WTC11 (cell line): ENCODE results near the gene C16orf74. TPM values are rescaled to one million over a fixed set of nuclear protein-coding genes. Genes with fewer than 3 reads are reported as not detected.

ENCODE experiments used
- ATAC-seq: fragments of 200-7000 bp; cut with Tn5 transposase; 2 replicates; pipeline ENCODE4 v1.10.0; 2021; ENCODE audit warnings: mild to moderate bottlenecking, moderate library complexity
- CTCF ChIA-PET: fragments of 300-600 bp; sonication (Branson Sonifier 250); formaldehyde crosslinking; loops from one replicate; lab custom pipeline; 2021; ENCODE audit warnings: antibody characterized with exemption; lab: Charles Lee
- POLR2A ChIA-PET: fragments of 350-600 bp; sonication (Branson Sonifier 250); formaldehyde crosslinking; loops from one replicate; lab custom pipeline; 2021; ENCODE audit warnings: antibody characterized with exemption; lab: Charles Lee
- DNase-seq: peaks from one replicate; pipeline ENCODE4 v3.0.0; 2021; ENCODE audit warnings: low spot score
- H3K27ac Mint-ChIP-seq: 2 replicates; pipeline ENCODE4 v1.8.0; 2021; ENCODE audit warnings: mixed read lengths
- H3K27me3 Mint-ChIP-seq: 2 replicates; pipeline ENCODE4 v1.8.0; 2021; ENCODE audit warnings: low read depth, mild to moderate bottlenecking, moderate library complexity, mixed read lengths
- H3K36me3 Mint-ChIP-seq: 2 replicates; pipeline ENCODE4 v1.8.0; 2021; ENCODE audit warnings: mixed read lengths
- H3K4me1 Mint-ChIP-seq: 2 replicates; pipeline ENCODE4 v1.8.0; 2022; ENCODE audit warnings: mixed read lengths
- H3K4me3 Mint-ChIP-seq: 2 replicates; pipeline ENCODE4 v1.8.0; 2021; ENCODE audit warnings: mild to moderate bottlenecking, moderate library complexity, mixed read lengths
- H3K9me3 Mint-ChIP-seq: 2 replicates; pipeline ENCODE4 v1.8.0; 2021; ENCODE audit warnings: mixed read lengths
- ATF1 ChIP-seq: sonication (generic); formaldehyde crosslinking; IDR thresholded peaks from 2 replicates; pipeline ENCODE4 v1.8.1; 2023; ENCODE audit warnings: mild to moderate bottlenecking, moderate library complexity, missing genetic modification reagents
- E2F1 ChIP-seq: sonication (generic); formaldehyde crosslinking; IDR thresholded peaks from 2 replicates; pipeline ENCODE4 v1.8.0; 2022; ENCODE audit warnings: mild to moderate bottlenecking, missing genetic modification reagents
- E2F4 ChIP-seq: sonication (generic); formaldehyde crosslinking; IDR thresholded peaks from 2 replicates; pipeline ENCODE4 v1.8.1; 2022; ENCODE audit warnings: low read depth, mild to moderate bottlenecking, moderate library complexity, missing genetic modification reagents, borderline replicate concordance
- FOXK1 ChIP-seq: sonication (generic); formaldehyde crosslinking; IDR thresholded peaks from 2 replicates; pipeline ENCODE4 v1.8.0; 2022; ENCODE audit warnings: mild to moderate bottlenecking, moderate library complexity, missing genetic modification reagents
- GRHL2 ChIP-seq: fragments of 250-450 bp; sonication (Bioruptor Pico); IDR thresholded peaks from 2 replicates; pipeline ENCODE4 v1.8.0; 2022; ENCODE audit warnings: mild to moderate bottlenecking, moderate library complexity; ENCODE audit not compliant: insufficient replicate concordance, severe bottlenecking
- HMGXB4 ChIP-seq: sonication (generic); formaldehyde crosslinking; IDR thresholded peaks from 2 replicates; pipeline ENCODE4 v1.8.1; 2023; ENCODE audit warnings: mild to moderate bottlenecking, moderate library complexity, missing genetic modification reagents
- MAX ChIP-seq: sonication (generic); formaldehyde crosslinking; IDR thresholded peaks from 2 replicates; pipeline ENCODE4 v1.8.0; 2022; ENCODE audit warnings: mild to moderate bottlenecking, missing genetic modification reagents
- MYBL2 ChIP-seq: sonication (generic); formaldehyde crosslinking; IDR thresholded peaks from 2 replicates; pipeline ENCODE4 v1.8.1; 2023; ENCODE audit warnings: mild to moderate bottlenecking, moderate library complexity, missing genetic modification reagents
- NFATC4 ChIP-seq: fragments of 250-450 bp; sonication (Bioruptor Pico); IDR thresholded peaks from 2 replicates; pipeline ENCODE4 v1.9.0; 2021; ENCODE audit warnings: mild to moderate bottlenecking
- NFE2L1 ChIP-seq: sonication (generic); formaldehyde crosslinking; IDR thresholded peaks from 2 replicates; pipeline ENCODE4 v1.8.1; 2023; ENCODE audit warnings: missing genetic modification reagents
- NFYB ChIP-seq: sonication (generic); formaldehyde crosslinking; conservative IDR thresholded peaks from 2 replicates; pipeline ENCODE4 v1.8.0; 2022; ENCODE audit warnings: low read depth, missing genetic modification reagents
- RORB ChIP-seq: fragments of 250-450 bp; sonication (Bioruptor Pico); IDR thresholded peaks from 2 replicates; pipeline ENCODE4 v1.9.0; 2021; ENCODE audit warnings: mild to moderate bottlenecking
- ZBTB43 ChIP-seq: sonication (generic); formaldehyde crosslinking; IDR thresholded peaks from 2 replicates; pipeline ENCODE4 v1.8.1; 2023; ENCODE audit warnings: mild to moderate bottlenecking, missing genetic modification reagents
- ZNF138 ChIP-seq: sonication (generic); formaldehyde crosslinking; conservative IDR thresholded peaks from 2 replicates; pipeline ENCODE4 v1.8.1; 2022; ENCODE audit warnings: mild to moderate bottlenecking, moderate library complexity, missing genetic modification reagents
- ZNF232 ChIP-seq: sonication (generic); formaldehyde crosslinking; IDR thresholded peaks from 2 replicates; pipeline ENCODE4 v1.8.0; 2022; ENCODE audit warnings: mild to moderate bottlenecking, missing genetic modification reagents
- ZNF396 ChIP-seq: fragments of 250-450 bp; sonication (Bioruptor Pico); IDR thresholded peaks from 2 replicates; pipeline ENCODE4 v1.8.0; 2021; ENCODE audit warnings: mild to moderate bottlenecking, moderate library complexity, borderline replicate concordance
- ZNF512 ChIP-seq: sonication (generic); formaldehyde crosslinking; IDR thresholded peaks from 2 replicates; pipeline ENCODE4 v1.8.1; 2022; ENCODE audit warnings: missing genetic modification reagents, borderline replicate concordance
- ZSCAN18 ChIP-seq: fragments of 250-450 bp; sonication (Bioruptor Pico); IDR thresholded peaks from 2 replicates; pipeline ENCODE4 v2.1.2; 2022; ENCODE audit warnings: mild to moderate bottlenecking, moderate library complexity
- total RNA-seq: library from RNA; stranded (reverse); gene quantifications from 3 replicates; pipeline ENCODE4 v1.2.3, GENCODE V29; 2021
- TF ChIP-seq, protein P1 (sequence below): sonication (generic); formaldehyde crosslinking; IDR thresholded peaks from 2 replicates; pipeline ENCODE4 v1.8.1; 2022; ENCODE audit warnings: mild to moderate bottlenecking, missing genetic modification reagents, moderate library complexity, borderline replicate concordance
- TF ChIP-seq, protein P2 (sequence below): fragments of 250-450 bp; sonication (Bioruptor Pico); IDR thresholded peaks from 2 replicates; pipeline ENCODE4 v1.9.0; 2021; ENCODE audit warnings: mild to moderate bottlenecking

Gene C16orf74
- total RNA-seq, 1 experiment from 2014 or later, result 8.3 TPM

- TF ChIP-seq ZSCAN18 (CRISPR knock-in tag), result no peak
- TF ChIP-seq, protein P1, sequence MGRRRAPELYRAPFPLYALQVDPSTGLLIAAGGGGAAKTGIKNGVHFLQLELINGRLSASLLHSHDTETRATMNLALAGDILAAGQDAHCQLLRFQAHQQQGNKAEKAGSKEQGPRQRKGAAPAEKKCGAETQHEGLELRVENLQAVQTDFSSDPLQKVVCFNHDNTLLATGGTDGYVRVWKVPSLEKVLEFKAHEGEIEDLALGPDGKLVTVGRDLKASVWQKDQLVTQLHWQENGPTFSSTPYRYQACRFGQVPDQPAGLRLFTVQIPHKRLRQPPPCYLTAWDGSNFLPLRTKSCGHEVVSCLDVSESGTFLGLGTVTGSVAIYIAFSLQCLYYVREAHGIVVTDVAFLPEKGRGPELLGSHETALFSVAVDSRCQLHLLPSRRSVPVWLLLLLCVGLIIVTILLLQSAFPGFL (CRISPR knock-in tag), result no peak
Observed at GRCh38 chr16:85754413-85754812, 3.5 kb upstream of the C16orf74 start (continued).

GRCh38 chr16:85753976-85754375 lies 3.1 kb upstream of the C16orf74 start:
- H3K27ac Mint-ChIP-seq, result no peak overlapping the region
- H3K4me1 Mint-ChIP-seq, result peaks cover 33% of the 10 kb centered on the region
- ChIA-PET POLR2A (no interaction called here), CTCF (interaction anchor here (0.5 to 1.8 kb wide), 4 partner anchors 30 to 1570 kb away, joined by 3 to 7 read pairs (median 5); no protein-coding TSS in a partner anchor)
- TF ChIP-seq ZNF232 (CRISPR knock-in tag) (no peak), ZNF138 (CRISPR knock-in tag) (no peak), NFE2L1 (no peak), ZNF396 (no peak), ZBTB43 (CRISPR knock-in tag) (no peak), ZNF512 (CRISPR knock-in tag) (no peak), E2F4 (CRISPR knock-in tag) (no peak), E2F1 (CRISPR knock-in tag) (no peak), GRHL2 (CRISPR knock-in tag) (no peak), NFATC4 (CRISPR knock-in tag) (no peak), NFYB (CRISPR knock-in tag) (no peak), RORB (CRISPR knock-in tag) (no peak), HMGXB4 (no peak), FOXK1 (no peak), ATF1 (no peak), MYBL2 (CRISPR knock-in tag) (no peak), MAX (CRISPR knock-in tag) (no peak)
- TF ChIP-seq, protein P2, sequence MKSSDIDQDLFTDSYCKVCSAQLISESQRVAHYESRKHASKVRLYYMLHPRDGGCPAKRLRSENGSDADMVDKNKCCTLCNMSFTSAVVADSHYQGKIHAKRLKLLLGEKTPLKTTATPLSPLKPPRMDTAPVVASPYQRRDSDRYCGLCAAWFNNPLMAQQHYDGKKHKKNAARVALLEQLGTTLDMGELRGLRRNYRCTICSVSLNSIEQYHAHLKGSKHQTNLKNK (CRISPR knock-in tag), result no peak
- no peaks in the 10 kb centered on the region for H3K9me3 Mint-ChIP-seq
- H3K36me3 Mint-ChIP-seq, result no peaks in the 10 kb centered on the region
- DNase-seq, result no peak
- H3K4me3 Mint-ChIP-seq, result no peak overlapping the region
- H3K27me3 Mint-ChIP-seq, result peaks cover 26% of the 10 kb centered on the region
- no peak for ATAC-seq
